GM21619 (cell line): ENCODE measurements around the gene MAU2.
A peak's percentile ranks its signal among the peaks of the same experiment; 100 is the strongest.

Experiments
- ATAC-seq: cut with Tn5 transposase; IDR thresholded peaks from one replicate; pipeline ENCODE4 v1.9.1; 2021; ENCODE audit not compliant: unreplicated experiment

The MAU2 gene

GRCh38 chr19:19305696-19306095 lies 14.9 kb upstream of the MAU2 start:
- ATAC-seq, result no peak

- ATAC-seq, result no peak
Observed at GRCh38 chr19:19306191-19306590, 14.4 kb upstream of the MAU2 start.

DNA sequence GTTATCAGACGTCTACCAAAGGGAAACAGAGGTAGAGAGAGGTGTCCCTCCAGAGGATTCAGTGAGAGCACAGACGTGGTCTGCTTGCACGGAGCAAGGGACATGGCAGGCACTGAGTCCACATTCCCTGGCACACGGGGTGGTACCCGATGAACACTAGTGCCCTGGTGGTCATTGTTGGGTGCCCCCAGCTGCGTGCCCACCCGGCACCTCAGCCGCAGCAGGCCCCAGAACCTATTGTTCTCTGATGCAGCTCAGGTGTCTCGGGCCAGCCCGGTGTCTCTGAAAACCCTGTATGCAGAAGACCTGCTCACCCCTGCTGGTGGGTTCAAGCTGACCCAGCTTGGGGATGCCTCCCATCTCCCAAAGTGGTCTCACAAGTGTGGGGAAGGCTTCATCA lies 12.3 kb upstream of the MAU2 start:
- ATAC-seq, result no peak

GRCh38 chr19:19315444-19315843 lies 5.2 kb upstream of the MAU2 start:
- ATAC-seq, result no peak

DNA sequence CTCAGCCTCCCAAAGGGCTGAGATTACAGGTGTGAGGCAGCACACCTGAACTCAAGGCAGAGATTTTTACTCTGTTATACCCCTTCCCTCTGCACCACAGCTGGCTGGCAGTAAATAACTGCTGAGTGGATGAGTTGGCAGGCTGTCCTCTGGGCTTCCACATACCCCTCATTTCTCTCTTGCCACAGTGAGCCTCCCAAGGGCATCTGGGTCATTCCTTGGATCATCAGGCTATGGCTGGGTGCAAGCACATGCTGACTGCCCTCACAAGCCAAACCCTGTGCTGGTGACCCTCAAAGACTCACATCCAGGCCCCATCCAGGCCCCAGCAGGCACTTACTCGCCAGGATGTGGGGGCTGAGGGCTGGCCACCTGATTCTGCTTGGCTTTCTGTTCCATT lies 4.5 kb upstream of the MAU2 start:
- no peak for ATAC-seq

GRCh38 chr19:19319732-19320360 lies 783 bp upstream of the MAU2 start:
- ATAC-seq, result no peak

GRCh38 chr19:19321141-19321577 lies 530 bp downstream of the MAU2 start:
- ATAC-seq, result peak; percentile 4

GRCh38 chr19:19324059-19324770 lies 3.6 kb downstream of the MAU2 start:
- ATAC-seq, result no peak

GRCh38 chr19:19327672-19328071 lies 7.0 kb downstream of the MAU2 start:
- ATAC-seq, result no peak

- ATAC-seq, result no peak
Observed at GRCh38 chr19:19329126-19329525, 8.5 kb downstream of the MAU2 start.

- ATAC-seq, result no peak
Observed at GRCh38 chr19:19334063-19334988, 13.7 kb downstream of the MAU2 start.

DNA sequence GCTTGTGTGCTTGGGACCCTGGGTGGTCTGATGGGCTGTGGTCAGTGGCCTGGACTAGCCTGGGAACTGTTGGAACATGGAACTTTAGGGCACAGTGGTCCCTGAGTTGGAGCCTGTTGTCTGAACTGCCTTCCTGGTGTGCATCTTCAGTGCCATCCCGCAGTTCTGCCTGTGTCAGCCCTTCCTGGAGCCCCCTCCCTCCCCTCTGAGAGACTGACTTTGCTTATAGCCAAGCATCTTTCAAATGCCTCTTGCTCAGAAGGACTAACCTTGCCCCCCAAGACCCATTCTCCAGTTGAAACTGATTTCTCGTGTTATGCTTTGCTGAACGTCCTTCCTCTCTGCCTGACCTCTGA lies 14.3 kb downstream of the MAU2 start:
- no peak for ATAC-seq

GRCh38 chr19:19335408-19336158 lies 15.0 kb downstream of the MAU2 start:
- ATAC-seq, result no peak

GRCh38 chr19:19336597-19336996 lies 16.0 kb downstream of the MAU2 start:
- ATAC-seq, result no peak

DNA sequence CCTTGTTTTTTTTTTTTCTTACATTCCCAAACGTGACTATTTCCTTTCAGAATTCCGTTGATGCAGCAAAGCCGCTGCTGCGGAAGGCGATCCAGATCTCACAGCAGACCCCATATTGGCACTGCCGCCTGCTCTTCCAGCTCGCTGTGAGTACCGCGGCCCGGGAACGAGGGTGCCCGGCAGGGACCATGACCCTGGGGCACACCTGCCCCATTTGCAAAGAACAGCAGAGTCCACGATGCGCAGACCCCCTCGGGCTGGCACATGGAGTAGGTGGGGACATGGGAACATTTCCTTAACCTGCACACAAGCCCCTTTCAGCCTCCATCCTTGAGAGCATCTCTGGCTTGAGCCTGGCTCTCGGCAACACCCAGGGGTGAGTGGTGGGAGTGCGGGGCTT lies 16.5 kb downstream of the MAU2 start:
- ATAC-seq, result no peak

DNA sequence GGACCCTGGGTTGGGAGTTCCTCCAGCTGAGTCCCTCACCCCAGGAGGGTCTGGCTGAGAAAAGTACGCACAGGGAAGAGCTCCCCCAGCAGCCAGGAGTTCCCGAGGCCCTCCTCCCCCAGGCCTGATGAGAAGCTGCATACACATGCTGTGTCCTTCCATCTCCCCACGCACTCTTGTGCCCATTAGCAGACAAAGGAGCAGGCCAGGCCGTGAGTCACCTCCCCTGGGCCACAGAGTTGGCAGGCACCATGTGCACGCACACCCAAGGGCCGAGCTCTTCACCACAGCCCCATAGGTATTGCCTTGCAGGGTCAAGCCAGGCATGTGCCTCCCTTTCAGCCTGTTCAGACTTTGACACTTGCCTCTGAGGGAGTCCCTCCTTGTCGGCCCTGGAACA lies 17.5 kb downstream of the MAU2 start:
- ATAC-seq, result no peak

GRCh38 chr19:19341026-19341425 lies 20.4 kb downstream of the MAU2 start:
- no peak for ATAC-seq

DNA sequence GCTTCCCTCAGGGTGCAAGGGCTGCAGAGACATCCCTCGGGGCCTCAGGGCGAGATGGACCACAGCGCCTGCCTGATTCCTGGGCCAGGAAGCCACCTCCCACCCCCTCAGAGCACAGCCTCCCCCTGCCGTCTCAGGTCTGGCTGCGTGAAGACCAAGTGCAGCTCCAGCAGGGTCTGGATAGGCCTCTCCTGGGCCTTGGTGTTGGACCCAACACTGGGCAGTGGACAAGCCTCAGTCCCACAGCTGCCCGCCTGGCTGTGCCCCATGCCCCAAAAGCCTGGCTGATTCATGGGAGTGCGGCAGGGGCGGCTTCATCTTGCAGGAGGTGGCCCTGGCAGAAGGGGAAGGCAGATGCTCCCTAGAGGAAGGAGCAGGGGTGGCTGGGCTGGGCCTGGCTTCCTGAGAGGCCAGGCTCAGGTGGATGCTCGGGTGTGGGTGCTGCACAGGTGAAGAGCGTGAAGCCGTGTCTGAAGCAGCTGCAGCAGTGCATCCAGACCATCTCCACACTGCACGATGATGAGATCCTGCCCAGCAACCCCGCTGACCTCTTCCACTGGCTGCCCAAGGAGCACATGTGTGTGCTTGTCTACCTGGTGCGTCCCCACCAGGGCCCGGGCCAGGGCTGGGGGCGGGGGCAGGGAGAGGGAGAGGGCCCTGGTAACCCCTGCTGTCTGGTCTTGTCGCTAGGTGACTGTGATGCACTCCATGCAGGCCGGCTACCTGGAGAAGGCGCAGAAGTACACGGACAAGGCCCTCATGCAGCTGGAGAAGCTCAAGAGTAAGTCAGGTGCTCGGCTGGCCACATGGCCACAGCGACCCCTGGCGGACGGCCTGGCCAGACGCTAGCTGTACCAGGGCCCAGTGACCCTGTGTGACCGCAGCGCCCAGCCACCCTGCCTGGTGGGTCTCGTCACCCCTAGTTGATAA lies 21.7 kb downstream of the MAU2 start:
- no peak for ATAC-seq

DNA sequence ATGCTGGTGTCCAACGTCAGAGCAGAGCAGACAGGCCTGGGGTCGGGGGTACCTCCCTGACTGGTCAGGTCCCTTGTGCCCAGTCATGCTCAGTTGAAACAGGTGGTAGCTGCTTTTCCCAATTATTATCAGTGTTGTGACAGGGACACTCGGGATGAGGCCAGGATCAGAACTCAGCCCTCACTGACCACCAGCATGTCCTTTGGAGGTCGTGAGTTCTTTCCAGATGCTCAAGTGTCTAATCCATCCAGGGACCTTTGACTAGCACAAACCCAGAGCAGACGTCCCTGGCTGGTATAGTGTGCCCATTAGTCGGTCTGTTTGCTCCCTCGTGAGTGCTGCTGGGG lies 22.4 kb downstream of the MAU2 start:
- no peak for ATAC-seq

- ATAC-seq, result no peak
Observed at GRCh38 chr19:19343762-19344161, 23.1 kb downstream of the MAU2 start.
